ENCODE measurements around the gene HRH3. TPM values are rescaled to one million over a fixed set of nuclear protein-coding genes. Genes with fewer than 3 reads are reported as not detected.
A peak's percentile ranks its signal among the peaks of the same experiment; 100 is the strongest.

HRH3 gene
- total RNA-seq, 1 donor: not detected

DNA sequence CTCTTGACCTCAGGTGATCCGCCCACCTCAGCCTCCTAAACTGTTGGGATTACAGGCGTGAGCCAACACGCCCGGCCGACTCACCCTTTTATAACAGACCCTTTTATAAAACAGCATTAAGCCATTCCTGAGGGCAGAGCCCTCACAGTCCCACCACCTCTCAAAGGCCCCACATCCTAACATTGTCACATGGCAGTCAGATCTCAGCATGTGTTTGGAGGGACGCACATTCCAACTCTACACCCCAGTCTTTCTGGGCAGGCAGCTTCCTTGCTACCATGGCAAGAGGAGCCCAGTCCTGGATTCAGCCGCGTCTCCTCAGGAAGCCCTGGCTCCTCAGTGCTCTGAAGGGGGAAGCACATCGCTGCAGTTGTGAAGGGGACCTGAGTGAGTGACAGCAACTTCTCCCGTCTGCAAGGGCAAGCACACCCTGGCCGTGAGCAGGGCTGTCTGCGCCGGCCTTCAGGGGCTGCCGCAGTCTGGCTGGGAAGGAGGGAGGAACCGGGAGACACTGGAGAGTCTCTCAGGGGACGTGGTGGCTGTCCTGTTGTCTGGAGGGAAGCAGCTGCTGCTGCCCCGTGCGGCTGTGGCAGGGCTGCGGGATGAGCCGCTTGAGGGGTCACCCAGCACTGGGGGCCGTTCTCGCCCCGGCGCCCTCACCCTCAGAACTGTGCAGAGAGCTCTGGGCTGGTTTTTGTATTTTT, 34.1 kb upstream of the HRH3 start:
- DNase-seq (ENCODE audit: low read depth): no peak
- H3K4me3 ChIP-seq (ENCODE audit: low read depth, low read length): no peak overlapping the region
- TF ChIP-seq, protein P1, sequence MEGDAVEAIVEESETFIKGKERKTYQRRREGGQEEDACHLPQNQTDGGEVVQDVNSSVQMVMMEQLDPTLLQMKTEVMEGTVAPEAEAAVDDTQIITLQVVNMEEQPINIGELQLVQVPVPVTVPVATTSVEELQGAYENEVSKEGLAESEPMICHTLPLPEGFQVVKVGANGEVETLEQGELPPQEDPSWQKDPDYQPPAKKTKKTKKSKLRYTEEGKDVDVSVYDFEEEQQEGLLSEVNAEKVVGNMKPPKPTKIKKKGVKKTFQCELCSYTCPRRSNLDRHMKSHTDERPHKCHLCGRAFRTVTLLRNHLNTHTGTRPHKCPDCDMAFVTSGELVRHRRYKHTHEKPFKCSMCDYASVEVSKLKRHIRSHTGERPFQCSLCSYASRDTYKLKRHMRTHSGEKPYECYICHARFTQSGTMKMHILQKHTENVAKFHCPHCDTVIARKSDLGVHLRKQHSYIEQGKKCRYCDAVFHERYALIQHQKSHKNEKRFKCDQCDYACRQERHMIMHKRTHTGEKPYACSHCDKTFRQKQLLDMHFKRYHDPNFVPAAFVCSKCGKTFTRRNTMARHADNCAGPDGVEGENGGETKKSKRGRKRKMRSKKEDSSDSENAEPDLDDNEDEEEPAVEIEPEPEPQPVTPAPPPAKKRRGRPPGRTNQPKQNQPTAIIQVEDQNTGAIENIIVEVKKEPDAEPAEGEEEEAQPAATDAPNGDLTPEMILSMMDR (IDR thresholded peaks at IDR 0.05; ENCODE audit: insufficient read depth, low read depth, low read length): no peak

DNA sequence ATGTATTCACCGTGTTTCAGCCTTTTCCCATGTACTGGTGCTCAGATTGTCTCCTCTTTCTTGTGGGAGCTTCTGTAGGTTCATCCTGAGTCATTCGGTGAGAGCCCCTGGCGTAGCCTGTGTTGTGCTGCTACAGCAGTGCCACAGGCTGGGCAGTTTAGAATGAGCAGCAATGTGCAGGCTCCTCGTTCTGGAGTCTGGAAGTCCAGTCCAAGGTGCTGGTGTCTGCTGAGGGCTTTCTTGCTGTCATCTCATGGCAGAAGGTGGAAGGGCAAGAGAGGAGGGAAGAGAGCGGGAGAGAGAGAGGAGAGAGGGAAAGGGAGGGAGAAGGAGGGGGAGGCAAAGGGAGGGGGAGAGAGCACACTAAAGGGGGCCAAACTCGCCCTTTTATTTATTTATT, 33.3 kb upstream of the HRH3 start:
- TF ChIP-seq, protein P1 (IDR thresholded peaks at IDR 0.05; ENCODE audit: insufficient read depth, low read depth, low read length): no peak
- DNase-seq (ENCODE audit: low read depth): no peak
- no peak overlapping the region for H3K4me3 ChIP-seq (ENCODE audit: low read depth, low read length)

DNA sequence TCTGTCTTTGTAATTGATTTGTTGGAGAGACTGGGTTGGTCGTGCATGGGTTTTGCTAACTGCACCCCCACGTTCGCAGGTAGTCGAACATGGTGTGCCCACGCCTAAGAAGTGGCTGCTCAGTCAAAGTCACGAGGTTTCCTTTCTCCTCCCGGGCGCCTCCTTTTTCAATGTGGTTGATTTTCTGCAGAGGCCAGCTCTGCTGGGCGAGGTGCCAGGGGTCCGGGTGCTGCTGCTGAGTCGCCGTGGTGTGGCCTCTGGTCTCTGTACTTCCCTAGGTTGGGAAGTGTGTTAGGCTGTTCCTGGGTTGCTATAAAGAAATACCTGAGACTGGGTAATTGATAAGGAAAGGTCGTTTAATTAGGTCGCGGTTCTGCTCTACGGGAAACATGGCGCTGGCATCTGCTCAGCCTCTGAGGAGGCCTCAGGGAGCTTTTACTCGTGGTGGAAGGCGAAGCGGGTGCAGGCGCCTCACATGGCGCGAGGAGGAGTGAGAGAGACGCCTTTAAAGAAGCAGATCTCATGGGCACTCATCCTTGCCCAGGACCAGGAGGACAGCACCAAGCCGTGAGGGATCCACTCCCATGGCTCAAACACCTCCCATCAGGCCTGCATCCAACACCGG, 32.4 kb upstream of the HRH3 start:
- TF ChIP-seq, protein P1 (IDR thresholded peaks at IDR 0.05; ENCODE audit: insufficient read depth, low read depth, low read length): no peak
- H3K4me3 ChIP-seq (ENCODE audit: low read depth, low read length): no peak overlapping the region
- DNase-seq (ENCODE audit: low read depth): peak; percentile 17

DNA sequence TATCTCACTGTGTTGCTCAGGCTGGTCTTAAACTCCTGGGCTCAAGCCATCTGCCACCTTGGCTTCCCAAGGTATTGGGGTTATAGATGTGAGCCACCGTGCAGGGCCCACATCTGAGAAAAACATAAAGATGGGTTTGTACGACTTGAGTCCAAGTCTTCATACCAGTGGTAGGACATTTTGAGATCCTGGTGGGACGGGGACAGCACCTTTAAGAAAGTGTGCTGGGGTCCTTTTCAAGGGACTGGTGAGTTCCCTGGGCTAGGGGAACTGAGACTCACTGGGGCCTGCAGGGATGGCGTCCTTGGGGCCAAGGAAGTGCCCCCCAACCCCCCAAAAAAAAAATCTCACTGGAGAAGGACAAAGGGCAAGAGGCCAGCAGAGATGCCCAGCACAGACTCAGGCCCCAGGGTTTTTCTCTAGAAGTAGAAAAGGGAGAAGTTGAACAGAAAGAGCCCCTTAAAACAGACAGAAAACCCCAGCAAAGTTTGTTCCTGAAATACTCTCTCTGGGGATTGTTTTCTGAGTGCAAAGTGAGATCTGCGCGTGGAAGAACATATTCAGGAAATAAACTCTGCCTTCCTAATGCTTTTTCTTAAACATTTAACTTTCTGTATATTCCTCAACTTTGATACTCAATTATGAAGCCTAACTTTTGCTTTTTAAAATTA, 28.9 kb upstream of the HRH3 start:
- H3K4me3 ChIP-seq (ENCODE audit: low read depth, low read length): no peak overlapping the region
- TF ChIP-seq, protein P1 (IDR thresholded peaks at IDR 0.05; ENCODE audit: insufficient read depth, low read depth, low read length): no peak
- no peak for DNase-seq (ENCODE audit: low read depth)

DNA sequence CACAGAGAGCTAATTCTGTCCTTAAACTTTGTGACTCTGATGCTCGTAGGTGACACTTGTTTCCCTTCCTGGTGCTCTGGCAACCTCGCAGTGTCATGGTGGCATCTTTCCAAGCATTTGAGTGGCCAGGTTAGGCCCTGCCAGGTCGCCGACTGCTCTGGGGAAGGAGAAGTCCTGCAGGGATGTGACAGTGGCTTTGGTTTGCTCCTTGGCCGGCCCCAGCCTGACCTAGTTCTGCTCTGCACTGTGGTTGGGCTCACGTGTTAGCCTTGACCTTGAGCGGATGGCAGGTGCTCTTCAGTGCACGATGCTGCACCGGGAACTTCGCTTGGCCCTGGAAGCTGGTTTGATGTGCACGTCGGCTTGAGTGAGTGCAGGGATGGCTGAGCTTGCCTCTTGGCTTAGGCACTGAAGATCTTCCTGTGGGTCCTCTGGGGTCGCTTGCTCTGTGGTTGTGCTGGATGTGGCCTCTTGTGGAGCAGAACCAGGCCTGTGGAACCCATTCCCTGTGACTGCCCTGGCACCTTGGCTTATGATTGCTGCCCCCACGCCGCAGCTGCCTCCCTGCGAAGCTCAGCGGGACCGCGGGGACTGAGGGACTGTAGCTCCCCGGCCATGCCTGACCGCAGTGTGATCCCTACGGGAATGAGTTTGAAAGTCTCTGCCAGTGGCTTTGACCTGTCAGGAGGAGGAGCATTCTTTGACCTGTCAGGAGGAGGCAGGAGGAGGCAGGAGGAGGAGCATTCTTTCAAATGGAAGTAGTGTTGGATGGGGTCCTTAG, 27.0 kb upstream of the HRH3 start:
- no peak overlapping the region for H3K4me3 ChIP-seq (ENCODE audit: low read depth, low read length)
- TF ChIP-seq, protein P1 (IDR thresholded peaks at IDR 0.05; ENCODE audit: insufficient read depth, low read depth, low read length): no peak
- DNase-seq (ENCODE audit: low read depth): no peak

DNA sequence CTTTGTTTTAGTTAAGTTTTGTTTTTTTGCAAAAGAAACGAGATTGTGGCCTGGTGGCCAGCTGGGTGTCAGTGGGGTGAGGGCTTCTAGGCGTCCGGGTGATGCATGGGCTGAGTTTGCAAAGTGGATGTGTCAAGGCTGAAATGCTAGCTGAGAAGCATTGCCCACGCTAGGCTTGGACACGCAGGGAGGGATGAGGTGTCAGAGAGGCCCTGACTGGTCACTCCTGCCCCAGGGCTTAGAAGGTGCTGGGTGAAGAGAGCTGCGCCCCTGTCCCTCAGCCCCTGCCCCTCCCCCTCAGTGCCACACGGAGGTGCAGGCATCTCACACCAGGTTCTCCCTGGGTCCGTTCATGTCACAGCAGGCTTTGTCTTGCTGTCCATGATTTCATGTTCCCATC, 26.4 kb upstream of the HRH3 start:
- no peak overlapping the region for H3K4me3 ChIP-seq (ENCODE audit: low read depth, low read length)
- no peak for DNase-seq (ENCODE audit: low read depth)
- TF ChIP-seq, protein P1 (IDR thresholded peaks at IDR 0.05; ENCODE audit: insufficient read depth, low read depth, low read length): no peak
